Activated CD4-positive, alpha-beta T cell treated with anti-CD3 and anti-CD28 coated beads, Interleukin-2, amount 10 ng/mL, durations not matched to agents 7 days and 5 days (primary cell): ENCODE measurements around the gene SYT2. TPM values are rescaled to one million over a fixed set of nuclear protein-coding genes. Genes with fewer than 3 reads are reported as not detected.

Experiments
- CTCF ChIA-PET: fragments of 350-600 bp; sonication (Branson Sonifier 250); formaldehyde crosslinking; loops from one replicate; lab custom pipeline; 2021; ENCODE audit warnings: antibody characterized with exemption; lab: Charles Lee
- POLR2A ChIA-PET: fragments of 350-600 bp; sonication (Branson Sonifier 250); formaldehyde crosslinking; loops from one replicate; lab custom pipeline; 2021; ENCODE audit warnings: antibody characterized with exemption; lab: Charles Lee
- DNase-seq: peaks from one replicate; pipeline ENCODE4 v3.0.0-alpha.2; 2020
- H3K27ac Mint-ChIP-seq: one replicate; pipeline ENCODE4 v1.8.0; 2021; ENCODE audit warnings: mild to moderate bottlenecking, moderate library complexity, mixed read lengths
- H3K27me3 Mint-ChIP-seq: one replicate; pipeline ENCODE4 v1.8.0; 2021; ENCODE audit warnings: mixed read lengths
- H3K36me3 Mint-ChIP-seq: one replicate; pipeline ENCODE4 v1.8.0; 2021; ENCODE audit warnings: low read depth, mixed read lengths
- H3K4me1 Mint-ChIP-seq: one replicate; pipeline ENCODE4 v1.8.0; 2021; ENCODE audit warnings: mixed read lengths
- H3K4me3 Mint-ChIP-seq: one replicate; pipeline ENCODE4 v1.8.0; 2021; ENCODE audit warnings: mild to moderate bottlenecking, moderate library complexity, mixed read lengths
- H3K9me3 Mint-ChIP-seq: one replicate; pipeline ENCODE4 v1.8.0; 2021; ENCODE audit warnings: mixed read lengths
- total RNA-seq, 2 experiments: library from RNA; stranded (reverse); gene quantifications; one replicate each; pipeline ENCODE4 v1.2.3, GENCODE V29; 2021

SYT2 gene
- total RNA-seq, 2 experiments from 2014 or later: not detected

DNA sequence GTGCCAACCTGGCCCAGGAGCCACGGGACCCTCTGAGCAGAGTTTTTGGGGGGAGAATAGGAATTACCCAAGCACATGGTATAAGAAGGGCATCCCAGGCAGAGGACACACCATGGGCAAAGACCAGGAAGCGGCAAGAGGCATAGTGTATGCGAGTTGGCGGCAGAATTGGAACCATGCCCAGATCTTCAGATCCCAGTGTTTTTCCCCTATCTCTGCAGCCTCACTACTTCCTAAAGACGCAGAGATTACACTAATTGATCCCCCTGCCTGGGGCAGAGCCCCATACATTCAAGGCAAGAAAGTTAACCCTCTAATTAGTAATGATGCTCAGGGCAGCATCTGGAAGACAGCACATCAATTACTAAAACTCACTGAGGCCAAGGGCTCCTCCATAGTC lies 48.2 kb downstream of the SYT2 start:
- H3K27ac Mint-ChIP-seq: no peak overlapping the region
- H3K27me3 Mint-ChIP-seq: peaks cover 23% of the 10 kb centered on the region
- ChIA-PET CTCF (interaction anchor here (1.0 kb wide), 1 partner anchor 9 kb away, joined by 3 read pairs; no protein-coding TSS in a partner anchor), POLR2A (no interaction called here)
- H3K4me1 Mint-ChIP-seq: peaks cover 2% of the 10 kb centered on the region
- DNase-seq: no peak
- H3K4me3 Mint-ChIP-seq: no peak overlapping the region
- no peaks in the 10 kb centered on the region for H3K36me3 Mint-ChIP-seq
- H3K9me3 Mint-ChIP-seq: no peaks in the 10 kb centered on the region

DNA sequence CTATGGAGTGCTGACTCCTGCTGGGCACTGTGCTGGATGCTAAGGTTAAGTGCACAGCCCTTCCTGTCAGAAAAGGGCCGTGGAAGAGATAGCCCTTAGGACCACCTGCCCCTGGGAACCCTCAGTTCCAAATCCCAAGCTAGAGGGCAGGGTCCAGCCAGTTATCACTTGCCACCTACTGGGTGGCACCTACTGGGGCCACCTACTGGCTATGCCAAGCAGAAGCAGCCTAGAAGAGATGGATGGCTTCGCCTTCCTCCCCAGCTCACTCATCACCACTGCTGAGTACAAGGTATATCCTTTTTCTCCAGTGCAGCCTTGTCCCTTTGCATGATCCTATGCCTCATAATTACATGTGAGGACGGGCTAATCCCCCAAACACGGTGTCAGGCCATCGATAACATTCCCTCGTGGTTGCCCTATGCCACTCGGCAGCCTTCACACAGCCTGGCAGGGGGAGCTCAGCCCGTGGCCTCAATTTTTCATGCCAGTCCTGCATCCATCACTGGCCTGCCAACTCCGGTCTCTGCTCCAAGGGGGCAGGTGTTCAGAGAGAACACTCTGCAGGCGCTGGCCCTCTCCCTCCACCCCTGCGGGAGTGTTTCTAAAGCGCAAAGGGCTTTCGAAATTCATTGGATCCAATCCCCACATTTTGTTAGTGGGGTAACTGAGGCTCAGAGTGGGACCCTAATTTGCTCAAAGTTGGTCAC lies 49.0 kb downstream of the SYT2 start:
- H3K27me3 Mint-ChIP-seq: peaks cover 27% of the 10 kb centered on the region
- no peak overlapping the region for H3K27ac Mint-ChIP-seq
- POLR2A ChIA-PET: no interaction called here
- H3K4me1 Mint-ChIP-seq: peaks cover 2% of the 10 kb centered on the region
- DNase-seq: no peak
- no peaks in the 10 kb centered on the region for H3K36me3 Mint-ChIP-seq
- no peaks in the 10 kb centered on the region for H3K9me3 Mint-ChIP-seq
- CTCF ChIA-PET: interaction anchor here (1.0 kb wide), 1 partner anchor 9 kb away, joined by 3 read pairs; no protein-coding TSS in a partner anchor
- no peak overlapping the region for H3K4me3 Mint-ChIP-seq

DNA sequence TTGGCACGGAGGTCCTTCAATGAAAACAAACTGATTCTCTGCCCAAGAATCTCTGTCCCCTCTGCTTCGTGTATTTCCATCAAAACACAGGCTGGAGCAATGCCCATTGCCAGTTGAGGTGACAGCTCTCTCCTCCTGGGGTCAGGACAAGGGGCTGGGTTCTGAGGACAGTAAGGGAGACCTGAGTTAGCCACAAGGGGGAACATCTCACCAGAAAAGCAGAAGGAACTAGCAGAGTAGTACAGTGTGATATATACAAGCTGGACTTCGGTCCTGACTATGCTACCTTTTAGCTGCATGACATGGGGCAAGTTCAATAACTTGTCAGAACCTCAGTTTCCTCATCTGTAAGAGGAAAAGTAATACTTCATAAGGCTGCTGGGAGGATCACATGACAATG lies 50.3 kb downstream of the SYT2 start:
- ChIA-PET POLR2A (no interaction called here), CTCF (interaction anchor here (1.1 kb wide), 1 partner anchor 13 kb away, joined by 4 read pairs; no protein-coding TSS in a partner anchor)
- no peak overlapping the region for H3K4me3 Mint-ChIP-seq
- H3K36me3 Mint-ChIP-seq: no peaks in the 10 kb centered on the region
- no peaks in the 10 kb centered on the region for H3K9me3 Mint-ChIP-seq
- H3K27ac Mint-ChIP-seq: no peak overlapping the region
- peaks cover 25% of the 10 kb centered on the region for H3K27me3 Mint-ChIP-seq
- DNase-seq: no peak
- H3K4me1 Mint-ChIP-seq: peaks cover 2% of the 10 kb centered on the region

GRCh38 chr1:202659541-202659940 lies 50.7 kb downstream of the SYT2 start:
- Mint-ChIP-seq H3K9me3 (no peaks in the 10 kb centered on the region), H3K27me3 (peaks cover 25% of the 10 kb centered on the region), H3K4me3 (no peak overlapping the region), H3K36me3 (no peaks in the 10 kb centered on the region), H3K27ac (no peak overlapping the region), H3K4me1 (peaks cover 2% of the 10 kb centered on the region)
- ChIA-PET CTCF (interaction anchor here (1.1 kb wide), 1 partner anchor 13 kb away, joined by 4 read pairs; no protein-coding TSS in a partner anchor), POLR2A (no interaction called here)
- no peak for DNase-seq

GRCh38 chr1:202658769-202659168 lies 51.5 kb downstream of the SYT2 start:
- peaks cover 25% of the 10 kb centered on the region for H3K27me3 Mint-ChIP-seq
- no peaks in the 10 kb centered on the region for H3K36me3 Mint-ChIP-seq
- ChIA-PET CTCF (no interaction called here), POLR2A (no interaction called here)
- H3K4me3 Mint-ChIP-seq: no peak overlapping the region
- no peaks in the 10 kb centered on the region for H3K4me1 Mint-ChIP-seq
- H3K27ac Mint-ChIP-seq: no peak overlapping the region
- no peaks in the 10 kb centered on the region for H3K9me3 Mint-ChIP-seq
- no peak for DNase-seq

GRCh38 chr1:202658251-202658759 lies 51.9 kb downstream of the SYT2 start:
- no peaks in the 10 kb centered on the region for H3K36me3 Mint-ChIP-seq
- no peak overlapping the region for H3K4me3 Mint-ChIP-seq
- H3K4me1 Mint-ChIP-seq: no peaks in the 10 kb centered on the region
- no peak for DNase-seq
- no peak overlapping the region for H3K27ac Mint-ChIP-seq
- no peaks in the 10 kb centered on the region for H3K9me3 Mint-ChIP-seq
- peaks cover 25% of the 10 kb centered on the region for H3K27me3 Mint-ChIP-seq
- ChIA-PET CTCF (interaction anchor here (0.6 kb wide), 2 partner anchors 384 to 438 kb away, joined by 3 to 5 read pairs; no protein-coding TSS in a partner anchor), POLR2A (no interaction called here)

- H3K4me3 Mint-ChIP-seq: no peak overlapping the region
- no peak for DNase-seq
- H3K4me1 Mint-ChIP-seq: no peaks in the 10 kb centered on the region
- ChIA-PET CTCF (interaction anchor here (0.6 kb wide), 1 partner anchor 21 kb away, joined by 3 read pairs; no protein-coding TSS in a partner anchor), POLR2A (no interaction called here)
- H3K27me3 Mint-ChIP-seq: peaks cover 16% of the 10 kb centered on the region
- no peaks in the 10 kb centered on the region for H3K36me3 Mint-ChIP-seq
- no peak overlapping the region for H3K27ac Mint-ChIP-seq
- no peaks in the 10 kb centered on the region for H3K9me3 Mint-ChIP-seq
Observed at GRCh38 chr1:202656951-202657646, 53.2 kb downstream of the SYT2 start.

GRCh38 chr1:202656057-202656456 lies 54.2 kb downstream of the SYT2 start:
- no peak overlapping the region for H3K27ac Mint-ChIP-seq
- H3K36me3 Mint-ChIP-seq: no peaks in the 10 kb centered on the region
- CTCF ChIA-PET: no interaction called here
- no peak for DNase-seq
- H3K9me3 Mint-ChIP-seq: no peaks in the 10 kb centered on the region
- H3K27me3 Mint-ChIP-seq: peaks cover 14% of the 10 kb centered on the region
- H3K4me1 Mint-ChIP-seq: no peaks in the 10 kb centered on the region
- POLR2A ChIA-PET: no interaction called here
- H3K4me3 Mint-ChIP-seq: no peak overlapping the region

- DNase-seq: no peak
- no peaks in the 10 kb centered on the region for H3K4me1 Mint-ChIP-seq
- no peak overlapping the region for H3K27ac Mint-ChIP-seq
- H3K27me3 Mint-ChIP-seq: peaks cover 15% of the 10 kb centered on the region
- no peak overlapping the region for H3K4me3 Mint-ChIP-seq
- H3K36me3 Mint-ChIP-seq: no peaks in the 10 kb centered on the region
- H3K9me3 Mint-ChIP-seq: no peaks in the 10 kb centered on the region
- ChIA-PET CTCF (interaction anchor here (1.1 kb wide), 1 partner anchor 166 kb away, joined by 3 read pairs; no protein-coding TSS in a partner anchor), POLR2A (no interaction called here)
Observed at GRCh38 chr1:202654079-202654478, 56.2 kb downstream of the SYT2 start.

DNA sequence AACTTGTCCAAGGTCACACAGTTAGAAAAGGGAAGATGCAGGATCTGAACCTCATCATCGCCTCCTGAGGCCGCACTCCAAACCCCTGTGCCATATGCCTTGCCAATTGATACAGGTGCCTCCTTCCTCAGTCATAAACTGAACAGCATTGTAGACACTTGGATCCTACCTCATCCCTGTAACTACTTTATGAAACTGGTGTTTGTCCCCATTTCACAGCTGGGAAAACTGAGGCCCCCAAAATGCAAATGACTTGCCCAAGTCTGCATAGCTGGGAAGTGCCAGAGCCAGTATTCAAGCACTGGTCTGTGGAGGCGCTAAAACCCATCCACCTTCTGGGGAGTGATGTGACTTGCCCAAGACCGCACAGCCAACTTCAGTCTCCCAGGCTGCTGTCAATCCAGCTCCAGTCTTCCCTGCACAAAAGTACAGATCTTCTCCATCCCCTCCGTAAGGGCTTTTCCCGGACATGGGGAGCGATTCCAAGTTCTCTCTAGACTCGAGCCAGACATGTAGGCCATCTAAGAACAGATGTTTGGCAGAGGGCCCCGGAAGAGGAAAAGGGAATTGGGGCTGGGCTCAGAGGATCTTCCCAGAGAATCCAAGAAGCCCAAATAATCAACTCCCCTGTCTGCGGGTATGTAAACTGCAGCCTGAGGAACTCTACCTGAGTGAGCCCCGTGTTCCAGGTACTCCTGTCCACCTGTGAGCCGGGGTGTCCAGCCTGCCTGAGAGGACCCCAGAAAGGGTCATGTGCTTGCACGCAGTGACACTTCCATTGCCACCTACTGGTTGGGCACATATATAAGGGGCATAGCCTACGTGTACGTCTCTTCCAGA lies 60.5 kb downstream of the SYT2 start:
- Mint-ChIP-seq H3K4me1 (no peaks in the 10 kb centered on the region), H3K27me3 (peaks cover 44% of the 10 kb centered on the region), H3K9me3 (no peaks in the 10 kb centered on the region), H3K4me3 (no peak overlapping the region), H3K36me3 (no peaks in the 10 kb centered on the region), H3K27ac (no peak overlapping the region)
- POLR2A ChIA-PET: no interaction called here
- CTCF ChIA-PET: interaction anchor here (1.0 to 1.2 kb wide), 2 partner anchors 18 to 380 kb away, joined by 3 read pairs; no protein-coding TSS in a partner anchor
- DNase-seq: no peak

DNA sequence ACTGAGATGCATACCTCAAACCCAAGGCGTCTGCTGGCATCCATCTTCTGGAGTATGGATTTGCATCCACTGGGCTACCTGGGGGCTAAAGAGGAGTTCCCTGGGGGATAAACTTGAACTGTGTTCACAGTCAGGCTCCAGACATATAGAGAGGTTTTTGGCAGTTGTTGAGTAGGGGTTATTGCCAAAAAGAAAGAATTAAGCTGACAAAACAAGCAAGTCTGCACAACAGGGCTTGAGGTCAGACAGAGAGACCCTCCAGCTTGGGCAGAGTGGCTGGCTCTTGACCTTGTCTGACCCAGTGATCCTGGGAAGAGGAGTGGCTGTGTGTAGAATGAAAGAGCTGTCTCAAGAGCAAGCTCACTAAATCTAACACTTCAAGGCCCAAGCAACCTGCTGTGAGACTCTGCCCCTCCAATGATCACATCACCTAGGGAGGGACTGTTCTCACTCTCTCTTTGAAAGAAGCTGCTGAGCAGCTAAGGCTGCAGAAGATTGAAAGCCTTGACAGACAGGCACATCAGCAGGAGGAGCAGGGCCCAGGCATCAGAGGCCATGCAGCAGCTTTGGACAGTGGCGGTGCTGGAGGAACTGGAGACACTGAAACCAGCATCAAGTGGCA lies 61.5 kb downstream of the SYT2 start:
- ChIA-PET POLR2A (no interaction called here), CTCF (interaction anchor here (0.6 to 1.0 kb wide), 2 partner anchors 381 to 594 kb away, joined by 3 read pairs; no protein-coding TSS in a partner anchor)
- Mint-ChIP-seq H3K36me3 (no peaks in the 10 kb centered on the region), H3K27me3 (peaks cover 55% of the 10 kb centered on the region), H3K9me3 (no peaks in the 10 kb centered on the region), H3K4me1 (peaks cover 2% of the 10 kb centered on the region), H3K27ac (no peak overlapping the region), H3K4me3 (no peak overlapping the region)
- no peak for DNase-seq

DNA sequence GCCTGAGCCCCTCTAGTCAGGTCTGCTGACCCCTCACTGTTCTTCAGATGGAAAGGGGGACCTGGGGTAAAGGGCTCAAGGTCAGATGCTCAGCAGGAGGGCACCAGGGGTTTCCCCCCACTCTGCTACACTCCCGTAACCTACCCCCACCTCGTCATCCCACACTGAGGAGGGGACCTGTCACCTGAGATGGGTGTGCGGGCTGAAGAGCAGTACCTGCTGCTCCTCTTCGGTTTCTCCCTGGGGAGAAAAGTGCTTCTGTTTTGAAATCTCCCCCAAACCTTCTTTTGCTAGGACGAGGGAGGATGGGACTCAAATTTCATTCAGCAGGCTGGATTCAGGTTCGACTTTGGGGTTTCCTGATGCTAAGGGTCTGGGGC lies 65.2 kb downstream of the SYT2 start:
- H3K27me3 Mint-ChIP-seq: peaks cover 81% of the 10 kb centered on the region
- no peaks in the 10 kb centered on the region for H3K9me3 Mint-ChIP-seq
- ChIA-PET CTCF (no interaction called here), POLR2A (no interaction called here)
- peaks cover 5% of the 10 kb centered on the region for H3K4me1 Mint-ChIP-seq
- no peaks in the 10 kb centered on the region for H3K36me3 Mint-ChIP-seq
- no peak overlapping the region for H3K4me3 Mint-ChIP-seq
- DNase-seq: no peak
- H3K27ac Mint-ChIP-seq: no peak overlapping the region
